HG03066 (cell line): ENCODE results near the gene SERBP1.
"Not testable (repeated sequence)": the region's sequence is repeated elsewhere in the genome, so short reads cannot be mapped to it uniquely, and the experiment has no call there.

Source experiments
- ATAC-seq: cut with Tn5 transposase; IDR thresholded peaks from one replicate; pipeline ENCODE4 v1.9.1; 2021; ENCODE audit warnings: low read depth; ENCODE audit not compliant: unreplicated experiment

SERBP1 gene

DNA sequence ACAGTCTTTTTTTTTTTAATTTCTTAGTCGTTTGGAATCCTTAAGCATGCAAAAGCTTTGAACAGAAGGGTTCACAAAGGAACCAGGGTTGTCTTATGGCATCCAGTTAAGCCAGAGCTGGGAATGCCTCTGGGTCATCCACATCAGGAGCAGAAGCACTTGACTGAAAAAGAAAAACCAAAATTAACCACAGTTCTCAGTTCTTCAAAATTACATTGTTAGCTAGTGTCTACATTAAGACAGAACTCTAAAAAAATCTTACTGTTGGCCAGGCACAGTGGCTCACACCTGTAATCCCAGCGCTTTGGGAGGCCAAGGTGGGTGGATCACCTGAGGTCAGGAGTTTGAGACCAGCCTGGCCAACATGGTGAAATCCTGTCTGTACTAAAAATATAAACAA is 17.1 kb downstream of the SERBP1 start:
- not testable (repeated sequence) for ATAC-seq

DNA sequence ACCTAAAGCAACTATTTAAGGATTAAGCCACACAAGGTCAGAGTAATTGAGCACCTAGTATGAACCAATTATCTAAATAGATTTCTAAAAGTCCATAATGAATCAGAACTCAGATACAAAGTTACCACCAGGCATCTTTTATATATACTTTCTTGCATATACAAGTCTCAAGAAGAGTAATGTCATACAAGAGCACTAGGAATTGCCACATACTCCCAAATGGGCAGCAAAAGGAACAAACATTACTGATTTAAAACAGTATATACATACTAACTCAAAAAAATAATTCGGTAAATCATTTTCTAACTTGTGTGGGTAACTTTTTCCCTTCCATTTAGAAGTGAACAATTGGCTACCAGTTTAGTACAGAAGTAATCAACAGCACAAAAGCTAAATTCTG is 22.1 kb downstream of the SERBP1 start:
- ATAC-seq: no peak

DNA sequence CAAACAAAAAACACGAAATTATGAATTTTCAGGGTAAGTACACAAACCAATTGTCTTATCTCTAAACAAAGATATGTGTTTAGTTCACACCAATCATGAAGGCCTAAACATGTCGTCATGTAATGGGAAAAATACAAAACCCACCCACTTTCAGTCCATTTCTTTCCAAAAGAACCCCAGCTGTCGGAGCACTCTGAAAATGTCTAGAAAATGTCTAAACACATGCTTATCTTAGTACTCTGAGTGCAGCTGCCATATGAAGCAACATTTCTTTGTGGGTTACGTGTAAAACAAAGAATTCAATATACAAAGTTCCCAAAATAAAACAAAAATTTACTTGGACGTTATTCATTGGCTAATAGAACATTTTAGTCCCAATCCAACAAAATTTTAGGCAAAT is 22.7 kb downstream of the SERBP1 start:
- ATAC-seq: no peak

DNA sequence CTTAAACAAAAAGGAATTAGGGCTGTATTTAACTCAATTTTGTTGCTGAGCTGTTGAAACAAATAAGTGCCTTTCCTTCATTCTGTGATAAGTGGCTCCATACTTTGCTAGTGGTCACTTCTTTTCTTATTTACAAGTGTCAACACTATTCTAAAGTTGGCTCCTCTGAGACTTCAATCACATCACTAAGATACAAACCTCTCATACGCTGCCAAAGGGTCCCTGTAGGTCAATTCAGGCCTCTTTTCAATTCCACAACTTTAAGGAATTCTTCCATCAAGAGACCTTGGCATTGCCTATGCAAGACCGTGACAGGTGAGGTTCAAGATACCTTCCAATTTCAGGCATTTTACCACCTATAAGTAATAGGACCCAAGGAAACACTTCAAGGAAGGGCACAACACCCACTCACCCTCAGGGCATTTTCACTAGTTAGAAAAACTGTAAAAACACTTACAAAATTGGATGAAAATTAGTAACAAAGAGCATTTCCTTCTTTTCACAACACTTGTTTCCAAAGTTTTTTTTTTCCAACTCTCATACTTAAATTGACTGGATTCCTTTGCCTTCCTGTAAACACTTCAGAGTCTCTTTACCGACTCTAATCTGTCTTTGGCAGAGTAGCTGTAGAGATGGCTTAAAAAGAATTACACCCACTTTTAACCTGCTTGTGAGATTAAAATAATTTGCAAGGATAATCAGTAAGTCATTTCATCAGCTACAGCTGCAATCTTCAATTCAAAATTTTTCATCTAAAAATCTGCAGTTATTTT is 24.5 kb downstream of the SERBP1 start:
- no peak for ATAC-seq

DNA sequence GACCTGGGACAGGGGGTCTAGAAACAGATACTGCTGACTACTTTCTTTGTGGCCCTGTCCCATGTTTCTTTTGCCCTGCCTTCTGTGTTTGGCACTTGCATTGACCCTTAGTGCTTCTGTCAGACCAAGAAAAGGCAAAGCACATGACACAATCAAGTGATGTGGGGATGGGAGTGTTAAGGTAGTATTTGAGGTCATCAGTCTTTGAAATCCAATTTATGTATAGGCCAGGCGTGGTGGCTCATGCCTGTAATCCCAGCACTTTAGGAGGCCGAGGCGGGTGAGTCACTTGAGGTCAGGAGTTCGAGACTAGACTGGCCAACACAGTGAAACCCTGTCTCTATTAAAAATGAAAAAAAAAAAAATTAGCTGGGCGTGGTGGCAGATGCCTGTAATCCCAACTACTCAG is 26.0 kb downstream of the SERBP1 start:
- ATAC-seq: no peak

DNA sequence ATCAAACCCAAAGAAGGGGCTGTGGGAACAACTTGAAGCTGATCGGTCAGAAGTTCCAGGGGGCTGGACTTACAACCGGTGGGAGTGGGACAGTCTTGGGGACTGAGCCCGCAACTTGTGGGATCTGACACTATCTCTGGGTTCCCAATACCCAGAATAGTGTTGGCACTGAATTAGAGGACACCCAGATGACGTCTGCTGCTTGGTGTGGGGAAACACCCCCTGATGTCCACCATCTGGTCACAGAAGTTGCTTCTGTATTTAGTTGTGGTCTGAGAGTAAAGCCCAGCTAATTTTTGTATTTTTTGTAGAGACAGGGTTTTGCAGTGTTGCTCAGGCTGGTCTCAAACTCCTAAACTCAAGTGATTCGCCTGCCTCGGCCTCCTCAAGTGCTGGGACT is 28.8 kb downstream of the SERBP1 start:
- ATAC-seq: no peak

DNA sequence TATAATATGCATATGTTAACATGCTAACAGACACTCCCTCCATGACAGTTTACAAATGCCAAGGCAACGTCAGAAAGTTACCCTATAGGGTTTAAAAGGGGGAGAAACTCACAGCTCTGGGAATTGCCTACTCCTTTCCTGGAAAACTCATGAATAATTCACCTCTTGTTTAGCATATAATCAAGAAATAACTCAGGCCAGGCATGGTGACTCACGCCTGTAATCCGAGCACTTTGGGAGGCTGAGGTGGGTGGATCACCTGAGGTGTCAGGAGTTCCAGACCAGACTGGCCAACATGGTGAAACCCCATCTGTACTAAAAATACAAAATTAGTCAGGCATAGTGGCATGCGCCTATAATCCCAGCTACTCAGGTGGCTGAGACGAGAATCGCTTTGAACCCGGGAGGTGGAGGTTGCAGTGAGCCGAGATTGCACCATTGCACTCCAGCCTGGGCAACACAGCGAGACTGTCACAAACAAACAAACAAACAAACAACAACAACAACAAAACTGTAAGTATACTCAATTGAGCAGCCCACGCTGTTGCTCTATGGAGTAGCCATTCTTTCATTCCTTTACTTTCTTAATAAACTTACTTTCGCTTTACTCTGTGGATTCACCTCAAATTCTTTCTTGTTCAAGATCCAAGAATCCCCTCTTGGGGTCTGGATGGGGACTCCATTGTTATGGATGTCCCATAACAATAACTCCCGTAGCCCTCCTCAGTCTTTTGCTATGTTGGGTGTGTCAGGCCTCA is 30.0 kb downstream of the SERBP1 start:
- not testable (repeated sequence) for ATAC-seq

DNA sequence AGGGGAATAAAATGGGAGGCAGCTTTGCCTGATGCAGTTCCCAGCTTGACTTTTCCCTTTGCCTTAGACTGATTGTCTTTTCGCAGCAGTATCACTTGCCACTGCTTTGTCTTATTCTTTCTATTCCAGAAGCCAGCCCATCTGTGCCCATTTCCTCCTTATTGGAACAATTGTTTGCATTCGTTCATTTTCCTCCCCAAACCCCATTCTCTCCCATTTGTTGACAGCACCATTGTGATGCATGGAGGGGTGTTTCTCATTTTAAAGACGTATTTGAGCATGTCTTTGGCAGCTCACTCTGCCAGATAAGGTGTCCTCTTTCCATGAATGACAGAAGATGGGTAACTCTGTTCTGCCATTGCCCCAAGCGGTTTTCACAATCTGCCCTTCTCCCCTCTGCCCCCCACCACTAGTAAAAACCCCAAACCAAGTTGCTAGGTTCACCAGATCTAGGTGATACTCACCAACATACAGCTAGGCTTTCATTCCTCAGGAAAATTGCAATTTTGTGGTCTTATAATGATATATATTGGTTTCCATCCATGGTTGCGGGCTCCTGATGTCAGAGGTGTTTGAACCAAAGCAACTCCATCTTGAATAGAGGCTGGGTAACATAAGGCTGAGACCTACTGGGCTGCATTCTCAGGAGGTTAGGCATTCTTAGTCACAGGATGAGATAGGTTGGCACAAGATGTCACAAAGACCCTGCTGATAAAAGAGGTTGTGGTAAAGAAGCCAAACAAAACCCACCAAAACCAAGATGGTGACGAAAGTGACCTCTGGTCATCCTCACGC is 30.8 kb downstream of the SERBP1 start:
- no peak for ATAC-seq

DNA sequence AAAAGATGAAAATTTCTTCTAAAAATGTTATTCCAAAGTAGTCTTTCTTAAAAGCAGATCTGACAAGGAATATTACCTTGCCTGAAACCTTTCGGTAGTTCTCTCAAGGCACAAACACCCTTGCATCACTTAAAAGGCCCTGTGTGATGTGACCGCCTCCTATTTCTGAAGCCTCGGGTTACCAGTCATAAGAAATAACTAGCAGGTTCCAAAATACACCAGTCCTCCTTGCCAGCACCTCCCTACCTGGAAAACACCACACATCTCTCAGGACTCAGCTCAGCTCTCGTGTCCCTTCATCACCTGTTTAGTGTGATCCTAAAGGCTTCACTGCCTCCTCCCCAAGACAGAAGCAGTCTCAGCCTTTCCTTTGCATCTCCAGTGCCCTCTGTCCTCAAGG is 35.7 kb downstream of the SERBP1 start:
- no peak for ATAC-seq

DNA sequence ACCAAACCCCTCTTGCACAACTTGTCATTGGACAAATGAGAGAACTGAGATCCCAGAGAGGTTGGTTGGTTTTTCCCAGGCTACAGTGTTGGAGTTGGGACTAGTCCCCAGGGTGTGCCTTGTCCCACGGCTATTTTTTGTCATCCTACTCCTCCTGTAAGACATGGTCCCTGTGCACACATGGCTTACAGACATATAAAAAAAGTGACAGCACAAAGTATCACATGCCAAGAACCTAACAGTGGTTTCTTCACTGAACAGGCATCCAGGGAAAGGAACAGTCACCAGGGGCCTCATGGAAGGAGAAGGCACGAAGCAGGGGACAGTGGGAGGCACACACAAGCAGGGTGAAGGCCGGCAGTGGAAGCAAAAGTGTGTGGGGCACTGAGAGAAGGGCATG is 36.5 kb downstream of the SERBP1 start:
- ATAC-seq: no peak

DNA sequence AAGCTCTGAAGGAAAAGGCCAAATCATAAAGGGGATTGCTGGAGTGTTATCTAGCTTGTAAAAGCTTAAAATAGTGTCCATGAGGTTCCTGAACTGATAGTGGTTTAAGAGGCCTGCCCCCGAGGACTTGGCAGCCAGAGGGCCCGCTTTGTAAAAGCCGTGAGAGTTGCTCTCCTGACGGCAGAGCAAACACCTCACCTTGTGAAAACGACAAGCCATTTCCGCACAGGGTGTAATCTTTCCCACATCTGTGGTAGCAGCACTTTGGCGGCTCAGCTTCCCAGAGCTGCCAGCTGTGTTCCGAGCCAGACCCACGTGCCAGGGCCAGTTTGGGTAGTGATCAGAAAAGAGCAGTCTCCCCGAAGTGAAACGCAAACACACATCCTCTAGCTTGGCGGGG is 37.0 kb downstream of the SERBP1 start:
- ATAC-seq: no peak

DNA sequence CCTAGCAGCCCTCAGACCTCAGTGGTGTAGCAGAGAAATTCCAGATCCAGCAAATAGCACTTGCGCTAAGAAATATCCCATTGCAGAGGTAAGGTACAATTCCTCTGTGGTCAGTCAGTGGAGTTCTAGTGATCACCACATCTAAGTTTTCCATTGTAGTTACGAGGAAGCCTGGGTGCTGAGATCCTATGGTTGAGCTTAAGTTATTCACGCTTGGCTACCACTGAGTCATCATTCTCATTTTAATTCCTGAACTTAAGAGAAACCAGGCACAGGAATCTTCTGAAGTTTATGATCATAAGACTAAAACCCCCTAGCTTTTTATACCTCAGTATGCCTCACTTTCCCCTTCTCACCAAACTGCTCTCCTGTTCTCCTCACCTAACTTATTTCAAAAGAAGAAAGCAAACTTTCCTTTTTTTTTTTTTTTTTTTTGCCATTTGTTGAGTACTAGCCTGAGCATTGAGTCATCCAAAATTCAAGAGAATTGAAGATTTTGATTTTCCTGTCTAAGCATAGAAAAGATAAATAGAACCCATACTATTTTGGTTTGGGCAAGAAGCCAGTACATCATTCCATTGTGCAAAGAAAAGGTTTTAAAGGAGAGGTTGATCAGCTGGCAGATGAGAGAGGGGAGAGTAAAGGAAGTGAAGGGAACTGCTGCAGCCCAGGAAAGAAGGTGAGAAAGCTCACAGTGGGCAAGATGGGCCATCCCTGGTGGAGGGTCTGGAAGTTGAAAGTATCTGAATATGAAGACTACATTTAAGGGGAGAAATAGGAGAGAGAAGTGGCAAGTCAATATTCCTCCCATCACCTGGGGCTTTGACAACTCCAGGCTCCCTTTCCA is 39.9 kb downstream of the SERBP1 start:
- no peak for ATAC-seq

DNA sequence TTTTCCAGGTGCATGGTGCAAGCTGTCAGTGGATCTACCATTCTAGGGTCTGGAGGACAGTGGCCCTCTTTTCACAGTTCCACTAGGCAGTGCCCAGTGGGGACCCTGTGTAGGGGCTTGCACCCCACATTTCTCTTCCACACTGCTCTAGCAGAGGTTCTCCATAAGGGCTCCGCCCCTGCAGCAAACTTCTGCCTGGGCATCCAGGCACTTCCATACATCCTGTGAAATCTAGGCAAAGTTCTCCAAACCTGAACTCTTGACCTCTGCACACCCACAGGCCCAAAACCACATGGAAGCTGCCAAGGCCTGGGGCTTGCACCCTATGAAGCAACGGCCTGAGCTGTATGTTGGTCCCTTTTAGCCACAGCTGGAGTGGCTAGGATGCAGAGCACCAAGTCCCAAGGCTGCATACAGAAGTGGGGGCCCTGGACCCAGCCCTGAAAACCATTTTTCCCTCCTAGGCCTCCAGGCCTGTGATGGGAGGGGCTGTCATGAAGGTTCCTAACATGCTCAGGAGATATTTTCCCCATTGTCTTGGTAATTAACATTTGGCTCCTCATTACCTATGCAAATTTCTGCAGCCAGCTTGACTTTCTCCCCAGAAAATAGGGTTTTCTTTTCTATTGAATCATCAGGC is 46.1 kb downstream of the SERBP1 start:
- no peak for ATAC-seq

DNA sequence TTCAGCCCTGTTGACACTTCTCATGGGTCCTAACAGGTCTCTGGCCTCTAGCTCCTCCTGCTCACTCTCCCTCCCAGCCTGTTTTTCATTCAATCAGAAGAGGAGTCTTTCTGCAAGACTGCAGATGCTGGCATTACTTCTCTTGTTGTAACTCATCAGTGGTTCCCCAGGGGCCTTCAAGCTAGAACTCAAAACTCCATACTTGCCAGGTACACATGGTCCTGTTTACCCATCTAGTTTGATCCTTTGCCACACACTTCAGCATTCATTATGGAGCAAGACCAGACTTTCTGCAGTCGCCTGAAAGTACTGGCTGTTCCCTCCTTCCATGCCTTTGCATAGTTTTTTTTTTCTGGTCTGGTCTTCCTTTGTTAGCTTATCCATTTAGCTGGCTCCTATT is 47.9 kb downstream of the SERBP1 start:
- ATAC-seq: no peak

DNA sequence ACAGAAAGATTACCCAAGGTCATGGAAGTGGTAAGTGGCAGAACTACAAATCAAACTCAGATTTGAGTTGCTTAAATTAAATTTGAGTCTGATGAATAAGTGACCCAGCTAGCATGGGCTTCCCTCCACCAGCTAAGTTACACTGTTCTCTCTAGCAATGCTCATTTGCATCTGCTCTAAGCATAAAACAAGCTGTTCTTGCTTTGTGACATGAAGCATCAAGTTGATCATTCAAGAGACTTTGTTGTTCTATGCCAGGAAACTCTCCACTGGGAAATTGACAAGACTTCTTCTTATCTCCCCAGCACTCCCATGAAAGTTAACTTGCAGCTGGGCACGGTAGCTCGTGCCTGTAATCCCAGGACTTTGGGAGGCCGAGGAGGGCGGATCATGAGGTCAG is 49.0 kb downstream of the SERBP1 start:
- no peak for ATAC-seq

DNA sequence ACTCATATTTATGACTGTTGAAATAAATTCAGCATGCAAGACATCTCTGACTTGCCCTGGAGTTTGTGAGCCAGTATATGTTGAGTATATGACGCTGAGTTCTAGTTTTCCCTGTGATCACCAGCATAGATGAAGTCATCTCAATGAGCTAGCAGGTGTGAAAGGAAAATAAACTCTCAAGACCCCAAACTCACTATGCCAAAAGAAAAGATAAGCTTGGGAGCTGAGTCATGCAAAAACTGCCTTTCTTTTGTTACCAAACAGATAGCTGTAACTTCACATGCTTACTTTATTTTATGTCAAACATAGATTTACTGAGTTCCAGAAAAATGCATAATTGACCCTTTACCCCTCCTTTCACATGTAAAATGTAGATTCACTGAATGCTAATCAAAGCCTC is 52.9 kb downstream of the SERBP1 start:
- ATAC-seq: no peak

DNA sequence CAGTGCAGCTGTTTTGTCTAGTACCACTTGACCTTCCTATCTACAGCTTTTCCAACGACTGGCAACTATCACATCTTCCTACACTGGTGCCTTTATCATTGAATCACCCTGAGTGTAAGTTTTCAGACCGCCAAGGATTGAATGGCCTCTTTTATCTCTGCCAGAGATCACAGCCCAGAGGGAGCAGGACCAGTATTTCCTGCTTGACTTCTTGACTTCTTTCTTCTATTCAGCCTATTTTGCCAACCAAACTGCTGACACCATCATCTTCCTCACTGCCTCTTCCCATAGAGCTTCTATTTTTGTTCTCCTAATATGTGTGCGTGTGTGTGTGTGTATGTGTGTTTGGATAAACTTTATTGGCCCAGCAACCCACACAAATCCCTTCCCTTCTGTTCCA is 53.8 kb downstream of the SERBP1 start:
- no peak for ATAC-seq

DNA sequence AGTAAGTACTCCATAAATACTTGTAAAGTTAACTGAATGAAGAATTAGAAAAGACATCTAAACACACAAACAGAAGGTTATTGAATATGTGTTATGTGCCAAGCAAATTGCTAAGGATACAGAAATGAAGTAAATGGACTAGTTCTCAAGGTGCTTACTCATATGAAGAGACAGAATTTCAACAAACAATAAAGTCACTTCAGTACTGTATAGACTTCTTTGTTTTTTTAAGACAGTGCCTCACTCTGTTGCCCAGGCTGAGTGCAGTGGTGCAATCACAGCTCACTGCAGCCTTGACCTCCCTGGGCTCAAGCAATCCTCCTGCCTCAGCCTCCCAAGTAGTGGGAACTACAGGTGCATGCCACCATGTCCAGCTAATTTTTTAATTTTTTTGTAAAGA is 57.3 kb downstream of the SERBP1 start:
- no peak for ATAC-seq

DNA sequence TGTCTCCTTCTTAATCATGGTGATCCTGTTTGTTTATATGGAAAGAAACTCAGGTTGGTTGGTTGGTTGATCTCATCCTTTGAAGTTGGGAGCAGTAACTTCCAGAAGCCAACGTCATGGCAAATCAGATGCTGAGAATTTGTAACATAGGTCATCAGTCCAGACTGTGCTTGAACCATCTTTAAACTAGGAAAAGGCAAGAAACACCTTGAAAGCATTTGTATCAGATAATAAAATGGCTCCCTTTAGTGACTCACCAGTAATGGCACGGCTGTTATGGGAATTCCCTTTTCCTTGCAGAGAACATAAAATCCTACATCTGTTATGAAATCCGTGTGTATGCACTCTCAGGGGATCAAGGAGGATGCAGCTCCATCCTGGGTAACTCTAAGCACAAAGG is 58.1 kb downstream of the SERBP1 start:
- ATAC-seq: no peak

DNA sequence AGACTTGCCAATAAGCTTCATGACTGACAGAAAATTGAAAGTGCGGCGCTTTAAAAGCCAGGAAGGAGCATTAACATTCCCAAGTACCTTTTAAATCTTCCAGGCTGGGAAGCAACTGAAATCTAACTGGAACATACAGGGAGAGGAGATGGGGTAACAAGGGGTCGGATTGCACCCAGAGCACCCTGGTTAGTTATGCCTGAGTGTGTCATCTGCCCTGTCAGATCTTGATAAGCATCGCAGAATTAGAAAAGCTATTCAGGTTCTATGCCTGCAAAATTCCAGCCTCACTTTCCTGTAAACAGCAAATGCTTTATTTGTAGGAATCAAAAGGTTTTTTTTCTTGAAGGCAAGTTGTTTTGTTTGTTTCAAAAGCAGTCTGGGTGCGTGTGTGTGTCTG is 58.5 kb downstream of the SERBP1 start:
- no peak for ATAC-seq
